ENCODE measurements around the gene DISP2. TPM values are rescaled to one million over a fixed set of nuclear protein-coding genes. Genes with fewer than 3 reads are reported as not detected.

DISP2 gene
- total and polyA plus RNA-seq, 2 experiments from 2014 or later, result 1.3 to 2.2 TPM

- TF ChIP-seq ZNF462 (CRISPR knock-in tag; IDR thresholded peaks at IDR 0.05) (no peak), ZNF114 (CRISPR knock-in tag; IDR thresholded peaks at IDR 0.05) (no peak), NANOG (IDR thresholded peaks at IDR 0.05; ENCODE audit: borderline replicate concordance) (no peak), CTCF (conservative IDR thresholded peaks at IDR 0.05; ENCODE audit: low read depth in 2 of 2) (no peak), EZH2phosphoT487 (IDR thresholded peaks at IDR 0.05; ENCODE audit: unreplicated experiment) (no peak)
Measured at GRCh38 chr15:40346579-40347558, 11.2 kb upstream of the DISP2 start (continued).

Data from GM23338 (cell line).